GM21381 (cell line): ENCODE data around the gene LYSMD3.
A peak's percentile ranks its signal among the peaks of the same experiment; 100 is the strongest.

Source experiments
- ATAC-seq: cut with Tn5 transposase; IDR thresholded peaks from one replicate; pipeline ENCODE4 v1.9.1; 2021; ENCODE audit warnings: mild to moderate bottlenecking, moderate library complexity; ENCODE audit not compliant: unreplicated experiment

LYSMD3 gene

DNA sequence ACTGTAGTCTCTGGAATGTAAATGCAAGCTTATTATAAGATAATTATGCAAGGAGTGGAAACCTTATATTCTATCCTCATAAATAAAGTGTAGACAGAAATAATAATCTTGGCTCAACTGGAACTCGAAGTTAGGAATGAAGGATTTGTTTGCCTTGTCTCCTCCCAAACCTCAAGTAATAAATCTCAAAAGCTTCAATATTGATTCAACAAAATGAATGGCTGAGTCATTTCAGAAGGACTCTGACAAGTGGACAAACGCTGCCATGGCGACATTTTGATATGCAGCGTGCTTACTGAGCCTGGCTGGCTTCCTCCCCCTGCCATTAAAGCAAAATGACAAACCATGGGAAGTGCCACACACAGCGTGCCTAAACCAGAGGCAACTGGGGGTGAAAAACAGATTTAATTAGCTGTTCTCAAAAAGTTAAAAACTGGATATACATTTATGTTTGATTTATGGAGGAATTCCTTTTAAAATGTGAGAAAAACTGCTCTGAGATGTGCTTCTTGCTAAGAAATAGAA, 18.7 kb upstream of the LYSMD3 start:
- ATAC-seq = no peak

DNA sequence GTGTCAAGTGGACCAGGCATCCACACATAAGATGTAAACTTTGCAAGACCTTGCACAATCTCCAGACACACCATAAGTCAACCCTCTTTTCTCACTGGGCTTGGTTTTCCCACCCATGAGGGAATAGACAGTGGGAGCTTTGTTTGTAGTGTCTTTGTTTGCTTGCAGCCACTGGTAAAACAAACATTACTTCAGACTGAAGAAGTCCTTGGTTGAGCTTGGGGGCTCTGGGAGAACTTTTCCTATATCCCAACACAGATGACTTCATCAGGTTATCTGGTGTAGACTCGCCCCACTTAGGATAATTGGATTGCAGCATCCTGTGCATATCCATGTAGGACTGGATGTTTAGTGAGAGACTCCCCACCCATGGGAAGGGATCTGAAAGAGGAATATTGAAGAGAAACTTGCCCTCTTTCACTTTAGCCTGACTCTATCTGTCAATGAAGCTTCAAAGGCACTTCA, 17.7 kb upstream of the LYSMD3 start:
- no peak for ATAC-seq

DNA sequence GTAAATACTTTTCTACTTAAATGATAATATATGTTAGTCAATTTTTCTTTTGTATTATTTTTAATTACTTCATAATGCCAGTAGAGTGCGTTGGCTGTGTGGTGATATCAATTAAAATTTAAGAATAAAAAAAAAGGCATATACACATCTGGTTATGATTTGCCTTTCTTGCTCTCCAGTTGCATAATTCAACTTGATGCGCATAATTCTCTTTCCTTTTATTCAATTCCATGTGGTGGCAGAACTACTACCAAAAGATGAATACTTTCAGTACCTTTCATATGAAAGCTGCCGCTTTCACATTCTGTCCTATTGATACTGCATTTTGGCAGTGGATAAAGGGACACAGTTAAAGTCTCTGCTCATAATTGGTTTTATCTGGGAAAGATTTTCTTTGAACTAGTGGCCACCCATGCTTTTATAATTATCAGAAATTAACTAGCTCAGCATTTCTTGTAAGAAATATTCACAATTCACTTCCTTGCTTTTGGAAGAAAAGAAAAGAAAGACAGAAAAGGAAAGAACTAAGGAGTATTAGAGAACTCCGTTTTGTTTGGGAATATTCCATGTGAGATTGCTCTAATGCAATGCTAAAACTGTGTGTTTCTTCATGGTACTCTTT, 16.9 kb upstream of the LYSMD3 start:
- no peak for ATAC-seq

DNA sequence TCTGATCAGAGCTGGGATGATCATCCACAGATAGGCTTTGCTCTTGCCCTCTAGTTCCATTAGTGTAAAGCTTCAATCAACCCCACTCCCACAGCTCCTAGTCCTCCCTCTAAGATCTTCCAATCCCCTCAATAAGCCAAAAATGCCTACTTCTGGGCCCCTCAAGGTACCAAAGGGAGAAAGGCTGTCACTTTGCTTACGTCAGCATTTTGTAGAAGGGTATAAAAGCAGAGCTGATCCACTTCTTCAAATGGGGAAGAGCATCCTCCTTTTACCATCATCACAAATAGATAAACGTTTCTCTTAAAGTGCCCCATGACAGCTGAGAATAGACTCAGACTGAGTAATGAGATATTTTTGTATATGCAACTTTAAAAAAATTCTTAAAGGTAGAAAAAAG, 16.1 kb upstream of the LYSMD3 start:
- no peak for ATAC-seq

DNA sequence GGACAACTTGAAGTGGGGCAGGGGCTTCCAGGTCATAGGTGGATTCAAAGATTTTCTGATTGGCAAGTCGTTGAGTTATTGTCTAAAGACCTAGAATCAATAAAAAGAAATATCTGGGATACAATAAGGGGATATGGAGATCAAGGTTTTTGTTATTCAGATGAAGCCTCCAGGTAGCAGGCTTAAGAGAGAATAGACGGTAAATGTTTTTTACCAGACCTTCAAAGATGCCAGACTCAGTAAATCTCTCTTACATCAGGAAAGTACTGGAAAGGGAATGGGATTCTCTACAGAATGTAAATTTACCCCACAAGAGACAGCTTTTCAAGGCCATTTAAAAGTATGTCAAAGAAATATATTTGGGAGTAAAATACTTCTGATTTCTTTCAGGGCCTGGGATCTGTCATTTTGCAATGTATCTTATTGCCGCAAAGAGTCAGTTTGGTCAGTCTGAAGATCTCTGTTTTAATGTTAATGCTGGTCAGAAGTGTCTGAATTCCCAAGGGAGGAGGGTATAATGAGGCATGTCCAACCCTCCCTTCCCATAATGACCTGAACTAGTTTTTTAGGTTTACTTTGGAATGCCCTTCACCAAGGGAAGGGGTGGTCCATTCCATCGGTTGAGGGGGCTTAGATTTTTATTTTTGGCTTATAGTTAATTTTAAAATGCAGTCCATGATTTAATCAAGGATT, 13.6 kb upstream of the LYSMD3 start:
- ATAC-seq = no peak

DNA sequence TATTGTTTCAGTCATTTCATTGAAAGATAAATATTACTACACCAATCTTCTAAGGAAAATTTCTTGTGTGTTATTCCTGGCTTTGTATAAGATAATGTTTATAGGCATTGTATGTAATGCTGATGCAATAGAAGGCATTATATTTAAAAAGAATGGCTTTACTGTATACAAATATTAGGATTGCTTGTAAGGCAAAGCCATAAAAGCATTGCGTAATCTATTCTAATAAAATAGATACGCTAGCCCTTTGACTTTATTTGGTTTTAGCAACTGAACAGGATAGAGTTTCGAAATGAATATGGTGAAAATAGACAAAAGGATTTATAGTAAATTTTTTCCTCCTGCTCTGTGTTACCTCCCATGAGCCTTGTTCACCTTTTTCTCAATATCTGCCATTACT, 5.5 kb upstream of the LYSMD3 start:
- no peak for ATAC-seq

DNA sequence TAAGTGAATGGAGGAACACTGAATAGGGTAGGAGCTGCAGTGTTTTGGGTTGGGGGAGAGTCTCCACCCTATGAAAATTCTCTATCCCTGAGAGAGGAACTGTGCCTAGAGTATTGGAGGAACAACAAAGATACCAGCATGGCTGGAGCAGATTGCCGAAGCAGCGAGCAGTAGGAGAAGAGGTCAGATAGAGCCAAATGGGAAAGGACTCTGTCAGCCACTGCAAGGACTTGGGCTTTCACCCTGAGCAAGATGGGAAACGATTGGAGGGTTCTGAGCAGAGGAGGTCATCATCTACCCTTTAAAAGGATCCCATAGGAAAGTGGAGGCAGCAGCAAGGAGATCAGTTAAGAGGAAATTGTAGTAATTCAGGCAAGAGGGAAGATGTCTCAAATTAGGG, 4.4 kb upstream of the LYSMD3 start:
- ATAC-seq = no peak

DNA sequence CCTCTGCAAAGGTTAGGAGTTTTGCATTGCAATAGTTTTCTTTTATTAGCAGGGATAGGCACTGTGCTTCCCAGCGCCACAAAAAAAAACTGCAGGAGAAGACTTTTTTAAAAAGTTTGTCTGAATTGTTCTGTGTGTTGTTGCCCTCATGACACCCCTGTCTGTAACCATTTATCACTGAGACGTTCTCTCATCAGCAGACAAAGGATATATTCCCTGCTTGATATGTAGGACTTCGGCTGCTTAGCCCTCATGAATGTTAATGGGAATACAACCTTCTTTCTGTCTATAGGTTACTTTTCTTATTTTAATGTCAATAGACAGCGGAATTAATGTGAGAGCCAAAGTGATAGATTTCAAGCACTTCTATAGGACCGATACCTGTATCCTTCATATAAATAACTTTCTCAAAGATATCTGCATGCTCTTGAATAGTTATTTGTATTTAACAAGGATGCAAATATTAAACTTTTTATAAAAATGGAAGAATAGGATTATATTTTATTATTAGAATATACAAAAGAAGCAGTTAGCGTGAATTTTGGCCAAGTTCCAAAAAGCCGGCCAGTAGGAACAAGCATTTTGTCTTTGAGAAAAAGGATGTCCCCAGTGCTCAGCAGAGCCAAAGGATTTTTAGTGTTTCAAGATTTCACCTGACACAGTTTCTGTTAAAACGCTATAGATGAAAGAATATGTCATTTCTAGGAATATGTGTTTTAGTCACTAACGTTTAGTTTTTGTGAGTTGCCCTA, 1.5 kb upstream of the LYSMD3 start:
- ATAC-seq = no peak

DNA sequence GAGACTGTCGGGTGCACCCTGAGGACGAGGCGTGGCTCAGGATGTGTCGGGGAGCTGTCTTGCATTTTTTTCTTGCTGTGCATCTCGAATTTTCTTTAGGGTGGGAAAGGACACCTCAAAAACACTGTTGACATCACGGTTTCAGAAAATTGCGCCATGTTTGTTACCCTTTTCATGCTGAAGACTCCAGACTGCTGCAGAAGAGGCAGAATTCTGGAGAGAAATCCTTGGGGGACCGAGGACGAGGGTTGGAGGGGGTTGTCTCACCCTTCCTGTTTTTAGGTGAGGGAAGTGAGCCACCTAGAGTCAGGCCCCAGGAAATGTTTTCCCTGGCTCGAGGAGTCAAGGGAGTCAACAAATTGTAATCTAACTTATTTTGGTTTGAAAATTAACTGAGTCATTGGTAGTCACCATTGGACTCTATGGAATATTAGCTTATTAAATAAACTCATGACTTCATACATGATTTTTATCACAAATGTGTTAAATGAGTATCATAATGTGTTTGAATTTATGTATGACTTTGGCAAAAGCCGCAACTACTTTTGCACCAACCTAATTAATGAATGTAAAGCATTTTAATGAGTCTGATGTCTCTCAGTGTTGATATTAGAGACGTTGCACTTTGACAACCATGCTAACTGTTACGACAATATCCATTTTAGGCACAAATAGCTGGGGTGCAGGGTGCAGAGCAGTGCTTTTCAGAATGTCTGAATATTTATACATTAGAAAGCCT, 724 bp upstream of the LYSMD3 start:
- peak; percentile 46 for ATAC-seq

DNA sequence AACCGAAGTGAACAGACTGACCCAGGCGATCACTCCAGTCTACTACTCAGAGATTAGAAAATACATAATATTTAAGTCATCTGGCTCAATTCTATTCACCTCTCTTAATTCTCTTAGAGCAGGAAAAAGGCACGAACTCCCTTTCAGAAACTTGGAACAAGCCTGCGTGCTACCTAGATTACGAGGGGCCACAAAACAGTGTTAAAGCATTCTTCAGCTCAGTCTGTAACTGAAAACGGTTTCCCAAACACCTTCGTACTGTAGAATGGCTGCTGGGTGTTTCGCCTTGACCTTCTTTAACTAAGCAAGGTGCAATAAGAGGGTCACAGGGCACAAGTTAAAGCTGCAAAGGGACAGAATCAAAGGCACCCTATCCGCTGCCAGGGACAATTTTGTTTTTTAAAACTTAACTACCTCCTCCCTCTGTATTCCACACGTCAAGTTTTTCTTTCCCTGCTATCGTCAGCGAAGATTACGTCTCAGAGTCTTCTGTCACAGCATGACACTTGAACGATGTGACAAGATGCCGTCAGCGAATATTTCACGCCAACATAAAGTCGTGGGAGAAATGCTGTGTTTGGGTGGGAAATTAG, 687 bp downstream of the LYSMD3 start:
- no peak for ATAC-seq

DNA sequence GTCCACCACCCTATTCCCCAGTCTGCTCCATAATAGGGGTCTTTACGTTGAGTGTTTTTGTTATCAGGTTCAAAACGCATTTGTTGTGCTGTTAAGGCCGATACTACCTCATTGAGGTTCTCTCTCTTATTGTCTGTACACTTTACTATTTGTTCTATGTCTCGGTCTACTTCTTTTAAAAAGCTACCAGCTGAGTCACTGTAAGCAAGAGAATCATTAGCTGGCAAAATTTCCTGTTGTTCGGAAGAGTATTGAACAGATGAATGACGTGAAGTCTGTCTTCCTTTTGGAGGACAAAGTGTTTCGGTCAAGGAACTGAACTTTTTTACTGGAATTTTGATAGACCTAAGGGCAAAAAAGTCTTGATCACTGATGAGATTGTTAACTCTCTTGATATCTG, 10.3 kb downstream of the LYSMD3 start:
- no peak for ATAC-seq

DNA sequence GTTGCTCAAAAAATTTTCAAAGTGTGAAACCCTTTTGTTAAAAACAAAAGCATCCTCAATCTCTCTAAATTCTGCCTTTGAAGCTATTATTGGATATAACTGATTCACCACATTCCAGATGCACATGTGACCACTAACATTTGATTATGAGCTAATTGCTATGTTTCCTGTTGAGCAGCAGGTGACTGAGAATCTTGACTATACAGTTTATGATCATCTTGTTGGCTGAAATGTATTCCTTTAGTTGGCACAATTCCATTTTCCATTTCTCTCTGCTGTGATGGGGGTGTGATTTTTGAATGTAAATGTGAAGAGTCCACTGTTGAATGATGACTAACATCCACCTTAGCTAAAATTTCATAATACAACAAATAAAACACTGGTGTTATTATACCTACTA, 10.7 kb downstream of the LYSMD3 start:
- no peak for ATAC-seq

DNA sequence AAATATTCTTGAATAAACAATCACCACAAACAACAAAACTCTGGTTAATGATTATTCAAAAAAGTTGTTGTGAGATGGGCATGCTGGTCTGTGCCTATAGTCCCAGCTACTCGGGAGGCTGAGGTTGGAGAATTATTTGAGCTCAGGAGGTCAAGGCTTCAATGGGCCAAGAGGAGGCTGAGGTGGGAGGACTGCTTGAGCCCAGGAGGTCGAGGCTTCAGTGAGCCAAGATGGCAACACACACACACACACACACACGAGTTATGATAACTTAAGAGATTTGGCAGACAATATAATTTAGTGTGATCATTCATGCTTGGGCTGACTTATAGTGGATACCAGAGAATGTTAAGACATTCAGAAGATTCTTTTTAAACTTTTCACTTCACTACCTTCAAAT, 14.9 kb downstream of the LYSMD3 start:
- no peak for ATAC-seq

DNA sequence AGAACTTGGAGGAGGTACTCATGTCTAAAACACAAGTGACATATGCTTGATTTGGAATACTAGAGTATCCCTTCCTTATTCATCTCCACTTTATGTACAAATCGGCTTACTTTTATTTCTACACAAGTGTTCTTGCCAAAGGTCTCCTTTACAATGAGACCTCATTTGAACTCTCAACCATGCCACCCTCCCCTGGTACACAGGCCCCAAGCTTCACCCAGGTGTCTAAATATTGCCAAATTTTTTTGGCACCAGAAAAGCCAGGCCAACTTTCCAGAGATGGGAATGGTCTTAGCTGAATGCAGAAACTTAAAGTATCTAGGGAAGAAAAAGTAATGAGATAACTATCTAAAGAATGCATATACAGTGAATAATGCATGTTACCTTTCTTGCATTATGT, 18.9 kb downstream of the LYSMD3 start:
- no peak for ATAC-seq

DNA sequence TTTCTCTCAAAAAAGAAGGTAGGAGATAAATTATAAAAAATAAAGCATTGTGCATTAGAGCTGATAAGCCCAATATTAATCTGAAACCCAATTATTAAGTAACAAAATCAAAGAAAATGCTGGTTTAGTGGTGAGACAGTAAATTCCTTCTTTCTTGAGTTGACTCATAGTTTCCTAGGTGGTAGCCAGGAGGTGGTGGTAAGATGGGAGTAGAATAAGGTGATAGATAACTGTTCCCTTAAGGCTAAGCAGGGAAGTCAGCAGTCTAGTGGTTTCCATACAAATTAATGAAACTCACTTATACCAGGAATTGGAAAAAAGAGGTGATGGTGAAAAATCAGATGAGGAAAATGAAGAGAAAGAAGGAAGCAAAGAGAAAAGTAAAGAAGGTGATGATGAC, 23.2 kb downstream of the LYSMD3 start:
- no peak for ATAC-seq

DNA sequence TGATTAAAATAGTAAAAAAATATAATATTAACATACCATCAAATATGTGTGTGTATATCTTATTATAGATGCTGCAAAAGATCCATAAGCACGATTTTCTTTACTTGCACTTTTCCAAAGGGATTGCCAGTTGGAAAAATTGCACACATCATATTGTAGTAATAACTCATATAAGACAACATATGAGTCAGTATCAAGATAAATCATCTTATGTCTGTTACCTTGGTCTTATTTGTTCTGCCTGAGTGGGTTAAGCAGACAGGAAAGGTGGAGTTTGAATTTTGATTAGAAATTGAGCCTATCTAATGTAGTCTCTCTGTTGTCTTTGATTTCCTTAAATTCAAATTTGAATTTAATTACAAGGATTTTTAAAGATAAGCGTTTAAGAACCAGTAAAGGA, 24.6 kb downstream of the LYSMD3 start:
- ATAC-seq = no peak

DNA sequence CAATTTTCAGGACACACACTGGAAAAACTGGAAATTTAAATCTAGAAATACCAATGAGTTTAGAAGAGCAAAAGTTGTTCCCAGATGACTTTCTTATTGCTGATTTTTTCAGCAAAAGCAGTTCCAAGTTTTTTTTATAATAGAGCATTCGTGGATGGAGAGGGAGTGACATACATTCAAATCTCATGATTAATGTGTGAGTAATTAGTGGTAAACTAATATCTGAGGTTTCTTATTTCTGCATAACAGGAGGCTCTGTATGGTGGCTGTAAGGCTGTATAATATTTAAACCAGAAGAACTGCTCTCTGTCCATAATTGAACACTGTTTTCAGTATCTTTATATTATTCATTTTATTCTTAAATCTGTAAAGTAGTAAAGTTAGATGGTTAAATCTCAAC, 25.8 kb downstream of the LYSMD3 start:
- no peak for ATAC-seq

DNA sequence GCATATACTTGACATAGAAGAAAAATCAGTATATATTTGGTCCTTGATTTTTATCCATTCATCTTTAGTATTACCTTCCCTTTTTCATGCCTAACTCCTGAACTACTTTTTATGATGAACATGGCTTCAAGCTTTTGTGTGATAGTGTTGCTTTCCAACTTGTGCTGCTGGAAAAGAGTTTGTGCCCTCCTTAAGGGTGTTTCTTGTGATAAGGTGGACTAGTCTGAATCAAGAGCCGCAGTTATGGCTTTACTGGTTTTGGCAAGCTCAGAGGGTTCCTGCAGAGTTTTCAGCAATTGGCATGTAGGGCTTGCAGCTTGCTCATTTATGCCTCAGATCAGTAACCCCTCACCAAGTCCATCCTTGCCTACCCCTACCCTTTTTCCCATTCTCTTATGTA, 34.2 kb downstream of the LYSMD3 start:
- no peak for ATAC-seq

DNA sequence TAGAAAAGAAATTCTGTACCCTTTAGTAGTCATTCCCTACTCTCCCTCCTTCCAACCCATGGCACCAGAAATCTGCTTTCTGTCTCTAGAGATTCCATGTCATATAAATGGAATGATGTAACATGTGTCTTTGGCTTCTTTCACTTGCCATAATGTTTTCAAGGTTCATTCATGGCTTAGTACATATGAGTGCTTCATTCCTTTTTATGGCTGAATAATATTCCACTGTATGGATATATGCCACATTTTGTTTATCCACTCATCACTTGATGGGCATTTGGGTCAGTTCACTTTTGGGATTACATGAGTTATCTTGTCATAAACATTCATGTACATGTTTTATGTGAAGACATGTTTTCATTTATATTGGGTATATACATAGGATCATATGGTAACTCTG, 35.3 kb downstream of the LYSMD3 start:
- ATAC-seq = no peak

DNA sequence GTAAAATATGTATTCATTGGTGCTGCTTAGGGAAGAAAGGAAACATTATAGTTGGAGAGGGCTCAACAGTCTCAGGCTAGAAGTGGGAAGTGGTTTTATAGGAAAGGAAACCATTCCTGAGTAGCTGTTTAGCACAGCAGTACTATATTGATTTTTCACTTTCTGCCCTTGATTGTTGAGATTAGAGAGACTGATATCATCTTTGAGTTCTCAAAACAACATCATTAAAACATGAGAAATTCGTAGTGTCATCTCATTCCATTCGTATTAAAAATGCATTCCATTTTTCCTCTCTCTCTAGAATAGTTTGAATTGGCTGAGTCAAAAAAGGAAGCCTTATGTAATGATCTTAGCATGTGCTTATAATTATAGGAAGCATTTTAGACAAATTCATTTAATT, 40.6 kb downstream of the LYSMD3 start:
- ATAC-seq = no peak

DNA sequence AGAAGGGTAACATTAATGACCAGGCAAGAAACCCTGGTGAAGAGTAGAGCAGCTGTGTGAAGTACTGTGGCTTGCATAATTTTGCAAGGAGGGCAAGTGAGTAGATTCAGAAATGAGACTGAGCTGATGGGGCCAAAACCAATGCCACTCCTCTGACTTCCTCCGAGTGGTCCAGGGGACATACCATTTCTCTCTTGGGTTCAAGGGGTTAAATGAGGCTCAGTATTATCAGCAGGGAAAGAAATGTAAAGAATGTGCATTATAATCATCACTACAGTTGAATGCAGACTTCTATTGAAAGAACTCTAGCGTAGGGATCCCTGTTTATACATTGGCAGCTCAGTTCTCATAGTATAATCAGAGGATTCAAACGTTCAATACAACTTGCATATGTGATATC, 44.8 kb downstream of the LYSMD3 start:
- ATAC-seq = no peak
